ENCODE results near the gene DOCK1. TPM values are rescaled to one million over a fixed set of nuclear protein-coding genes. Genes with fewer than 3 reads are reported as not detected.

The DOCK1 gene
- total and polyA plus RNA-seq, 2 experiments from 2014 or later: 22.8 to 45.6 TPM

GRCh38 chr10:127280446-127280845, 375.2 kb downstream of the DOCK1 start:
- H3F3A ChIP-seq (ENCODE audit: insufficient read depth): no peaks in the 10 kb centered on the region
- H3K79me2 ChIP-seq (ENCODE audit: insufficient read depth): no peaks in the 10 kb centered on the region
- no peak for TF ChIP-seq EZH2phosphoT487 (IDR thresholded peaks at IDR 0.05; ENCODE audit: insufficient read depth, low read depth)
- TF ChIP-seq EZH2 (IDR thresholded peaks at IDR 0.05; ENCODE audit: insufficient read depth, poor library complexity, severe bottlenecking): no peak
- no peak overlapping the region for H3K4me2 ChIP-seq (ENCODE audit: unreplicated experiment)
- H3K9ac ChIP-seq: no peak overlapping the region
- H3K36me3 ChIP-seq (ENCODE audit: low read depth): no peaks in the 10 kb centered on the region
- H3K4me3 ChIP-seq: no peak overlapping the region
- H4K20me1 ChIP-seq (ENCODE audit: insufficient read depth): no peaks in the 10 kb centered on the region
- H3K27ac ChIP-seq: no peak overlapping the region
- H3K9me3 ChIP-seq (ENCODE audit: low read depth): no peaks in the 10 kb centered on the region
- H3K9me2 ChIP-seq (ENCODE audit: insufficient read depth): no peaks in the 10 kb centered on the region
- no peaks in the 10 kb centered on the region for H3K4me1 ChIP-seq (ENCODE audit: insufficient read depth)
- DNase-seq: no peak
- in situ Hi-C loops (cut with MboI): no loop called here
- H2AFZ ChIP-seq: no peak overlapping the region
- WGBS, 2 experiments (ENCODE audit: low coverage in 1 of 2, low lambda C conversion rate in 2 of 2, missing lambda C conversion rate in 2 of 2): 99 to 100% methylated on average over 4 of the region's 4 CpGs
- no peaks in the 10 kb centered on the region for H3K27me3 ChIP-seq (replicated peaks; ENCODE audit: insufficient read depth)

DNA sequence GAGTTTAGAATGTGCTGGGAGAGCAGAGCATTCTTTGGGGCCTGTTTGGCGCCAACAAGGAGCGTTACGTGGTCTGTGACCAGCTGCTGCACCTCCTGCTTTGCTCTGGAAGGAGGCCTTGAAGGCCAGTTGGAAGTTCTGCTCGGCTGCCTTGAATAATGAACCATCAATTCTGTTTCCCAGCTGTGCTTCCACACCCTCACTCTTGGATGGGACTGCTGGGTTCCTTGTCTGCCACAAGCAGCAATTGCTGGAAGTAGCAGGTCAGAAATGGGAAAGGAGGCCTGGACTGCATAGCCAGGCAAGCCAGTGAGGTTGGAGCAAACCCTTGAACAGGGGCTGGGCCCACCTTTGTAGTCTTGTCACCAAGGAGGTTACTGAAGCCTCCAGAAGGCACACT, 377.8 kb downstream of the DOCK1 start:
- Histone ChIP-seq H3K27me3 (replicated peaks; ENCODE audit: insufficient read depth) (no peaks in the 10 kb centered on the region), H3K9me3 (ENCODE audit: low read depth) (no peaks in the 10 kb centered on the region), H3K9ac (no peak overlapping the region), H4K20me1 (ENCODE audit: insufficient read depth) (no peaks in the 10 kb centered on the region), H3K4me3 (no peak overlapping the region), H3K79me2 (ENCODE audit: insufficient read depth) (no peaks in the 10 kb centered on the region), H3K9me2 (ENCODE audit: insufficient read depth) (no peaks in the 10 kb centered on the region), H3F3A (ENCODE audit: insufficient read depth) (no peaks in the 10 kb centered on the region), H3K36me3 (ENCODE audit: low read depth) (no peaks in the 10 kb centered on the region), H3K4me2 (ENCODE audit: unreplicated experiment) (no peak overlapping the region), H2AFZ (no peak overlapping the region), H3K4me1 (ENCODE audit: insufficient read depth) (no peaks in the 10 kb centered on the region), H3K27ac (no peak overlapping the region)
- WGBS, 2 experiments (ENCODE audit: low coverage in 1 of 2, low lambda C conversion rate in 2 of 2, missing lambda C conversion rate in 2 of 2): 64 to 66% methylated on average over 4 of the region's 4 CpGs
- TF ChIP-seq EZH2 (IDR thresholded peaks at IDR 0.05; ENCODE audit: insufficient read depth, poor library complexity, severe bottlenecking): no peak
- TF ChIP-seq EZH2phosphoT487 (IDR thresholded peaks at IDR 0.05; ENCODE audit: insufficient read depth, low read depth): no peak
- in situ Hi-C loops (cut with MboI): no loop called here
- no peak for DNase-seq

- no peaks in the 10 kb centered on the region for H3K27me3 ChIP-seq (replicated peaks; ENCODE audit: insufficient read depth)
- no peaks in the 10 kb centered on the region for H3K4me1 ChIP-seq (ENCODE audit: insufficient read depth)
- TF ChIP-seq EZH2phosphoT487 (IDR thresholded peaks at IDR 0.05; ENCODE audit: insufficient read depth, low read depth) (no peak), EZH2 (IDR thresholded peaks at IDR 0.05; ENCODE audit: insufficient read depth, poor library complexity, severe bottlenecking) (no peak)
- H3K79me2 ChIP-seq (ENCODE audit: insufficient read depth): no peaks in the 10 kb centered on the region
- no peaks in the 10 kb centered on the region for H3K9me3 ChIP-seq (ENCODE audit: low read depth)
- no peak overlapping the region for H3K4me2 ChIP-seq (ENCODE audit: unreplicated experiment)
- no peaks in the 10 kb centered on the region for H3K9me2 ChIP-seq (ENCODE audit: insufficient read depth)
- WGBS, 2 experiments (ENCODE audit: low coverage in 1 of 2, low lambda C conversion rate in 2 of 2, missing lambda C conversion rate in 2 of 2): 95 to 99% methylated on average over 3 of the region's 3 CpGs
- H4K20me1 ChIP-seq (ENCODE audit: insufficient read depth): no peaks in the 10 kb centered on the region
- no peak overlapping the region for H3K4me3 ChIP-seq
- in situ Hi-C loops (cut with MboI): no loop called here
- no peaks in the 10 kb centered on the region for H3K36me3 ChIP-seq (ENCODE audit: low read depth)
- H3F3A ChIP-seq (ENCODE audit: insufficient read depth): no peaks in the 10 kb centered on the region
- H3K27ac ChIP-seq: no peak overlapping the region
- H2AFZ ChIP-seq: no peak overlapping the region
- H3K9ac ChIP-seq: no peak overlapping the region
- no peak for DNase-seq
Measured at GRCh38 chr10:127283576-127283975, 378.3 kb downstream of the DOCK1 start.

- H3K79me2 ChIP-seq (ENCODE audit: insufficient read depth): no peaks in the 10 kb centered on the region
- WGBS, 2 experiments (ENCODE audit: low coverage in 1 of 2, low lambda C conversion rate in 2 of 2, missing lambda C conversion rate in 2 of 2): 85 to 89% methylated on average over 4 of the region's 4 CpGs
- DNase-seq: no peak
- no peak overlapping the region for H2AFZ ChIP-seq
- no peaks in the 10 kb centered on the region for H4K20me1 ChIP-seq (ENCODE audit: insufficient read depth)
- no peaks in the 10 kb centered on the region for H3K9me2 ChIP-seq (ENCODE audit: insufficient read depth)
- no peak overlapping the region for H3K4me2 ChIP-seq (ENCODE audit: unreplicated experiment)
- no peaks in the 10 kb centered on the region for H3K27me3 ChIP-seq (replicated peaks; ENCODE audit: insufficient read depth)
- no peak overlapping the region for H3K9ac ChIP-seq
- no peak for TF ChIP-seq EZH2phosphoT487 (IDR thresholded peaks at IDR 0.05; ENCODE audit: insufficient read depth, low read depth)
- no peak for TF ChIP-seq EZH2 (IDR thresholded peaks at IDR 0.05; ENCODE audit: insufficient read depth, poor library complexity, severe bottlenecking)
- H3K36me3 ChIP-seq (ENCODE audit: low read depth): no peaks in the 10 kb centered on the region
- no peaks in the 10 kb centered on the region for H3K4me1 ChIP-seq (ENCODE audit: insufficient read depth)
- in situ Hi-C loops (cut with MboI): no loop called here
- H3K4me3 ChIP-seq: no peak overlapping the region
- H3F3A ChIP-seq (ENCODE audit: insufficient read depth): no peaks in the 10 kb centered on the region
- no peak overlapping the region for H3K27ac ChIP-seq
- H3K9me3 ChIP-seq (ENCODE audit: low read depth): no peaks in the 10 kb centered on the region
Measured at GRCh38 chr10:127290850-127291249, 385.6 kb downstream of the DOCK1 start.

GRCh38 chr10:127291329-127291728, 386.1 kb downstream of the DOCK1 start:
- Histone ChIP-seq H3K4me1 (ENCODE audit: insufficient read depth) (no peaks in the 10 kb centered on the region), H4K20me1 (ENCODE audit: insufficient read depth) (no peaks in the 10 kb centered on the region), H3K9me3 (ENCODE audit: low read depth) (no peaks in the 10 kb centered on the region), H3K79me2 (ENCODE audit: insufficient read depth) (no peaks in the 10 kb centered on the region), H3K4me3 (no peak overlapping the region), H3K9ac (no peak overlapping the region), H3K36me3 (ENCODE audit: low read depth) (no peaks in the 10 kb centered on the region), H3K27ac (no peak overlapping the region), H3K9me2 (ENCODE audit: insufficient read depth) (no peaks in the 10 kb centered on the region), H3K27me3 (replicated peaks; ENCODE audit: insufficient read depth) (no peaks in the 10 kb centered on the region), H3F3A (ENCODE audit: insufficient read depth) (no peaks in the 10 kb centered on the region), H2AFZ (no peak overlapping the region), H3K4me2 (ENCODE audit: unreplicated experiment) (no peak overlapping the region)
- 93 to 96% methylated on average over 8 of the region's 8 CpGs for WGBS, 2 experiments (ENCODE audit: low coverage in 1 of 2, low lambda C conversion rate in 2 of 2, missing lambda C conversion rate in 2 of 2)
- in situ Hi-C loops (cut with MboI): no loop called here
- no peak for DNase-seq
- TF ChIP-seq EZH2phosphoT487 (IDR thresholded peaks at IDR 0.05; ENCODE audit: insufficient read depth, low read depth) (no peak), EZH2 (IDR thresholded peaks at IDR 0.05; ENCODE audit: insufficient read depth, poor library complexity, severe bottlenecking) (no peak)
